ENCODE data around the gene CNTNAP2.

GRCh38 chr7:146844405-146844804 is 727.8 kb downstream of the CNTNAP2 start:
- TF ChIP-seq CTCF (IDR thresholded peaks at IDR 0.05), result no peak
- no peak for TF ChIP-seq EP300 (IDR thresholded peaks at IDR 0.05)
- TF ChIP-seq POLR2A (IDR thresholded peaks at IDR 0.05), result no peak

Data from stomach (tissue), 4 donors.